Keratinocyte (primary cell): ENCODE results near the gene FAM221B. TPM values are rescaled to one million over a fixed set of nuclear protein-coding genes. Genes with fewer than 3 reads are reported as not detected.

ENCODE experiments used
- DNase-seq: peaks from one replicate; pipeline ENCODE4 v3.0.0-alpha.2; 2011; ENCODE audit warnings: low read depth, missing footprints, low spot score
- FAIRE-seq: peaks from 2 replicates; lab custom pipeline; 2011; peaks lifted over from hg19 to GRCh38; lab: Jason Lieb, UNC
- H2AFZ ChIP-seq: 2 replicates; pipeline ENCODE4 v1.6.0; 2012; ENCODE audit warnings: low read length, control low read depth, inconsistent platforms; ENCODE audit not compliant: control insufficient read depth
- H3K27ac ChIP-seq: 2 replicates; pipeline ENCODE4 v1.5.1; 2011; ENCODE audit warnings: low read length; ENCODE audit not compliant: control insufficient read depth, insufficient read depth
- H3K27me3 ChIP-seq: 3 replicates; pipeline ENCODE4 v1.6.0; 2011; ENCODE audit warnings: low read length; ENCODE audit not compliant: control insufficient read depth, insufficient read depth; ENCODE audit errors: extremely low read depth
- H3K36me3 ChIP-seq, 2 experiments: 2 replicates in 1 of 2; 3 replicates in 1 of 2; pipeline ENCODE4 v1.5.1; 2011; ENCODE audit warnings: low read length in 2 of 2, mild to moderate bottlenecking in 1 of 2; ENCODE audit not compliant: control insufficient read depth in 2 of 2, insufficient read depth in 2 of 2; ENCODE audit errors: extremely low read depth in 1 of 2
- H3K4me1 ChIP-seq: 3 replicates; pipeline ENCODE4 v1.5.1; 2011; ENCODE audit warnings: low read length; ENCODE audit not compliant: control insufficient read depth, insufficient read depth; ENCODE audit errors: extremely low read depth
- H3K4me2 ChIP-seq: 3 replicates; pipeline ENCODE4 v1.6.0; 2011; ENCODE audit warnings: low read depth, low read length; ENCODE audit not compliant: control insufficient read depth, insufficient read depth; ENCODE audit errors: extremely low read depth
- H3K4me3 ChIP-seq, 3 experiments: fragments of 200-600 bp in 1 of 3; sonication (generic) in 1 of 3; 2 replicates in 2 of 3; 3 replicates in 1 of 3; pipeline ENCODE4 v1.5.1; 2011 to 2016; ENCODE audit warnings: low read length in 3 of 3, mild to moderate bottlenecking in 3 of 3, control low read depth in 2 of 3, inconsistent platforms in 1 of 3, low read depth in 1 of 3, mixed read lengths in 1 of 3, mixed run types in 1 of 3, moderate library complexity in 1 of 3; ENCODE audit not compliant: control insufficient read depth in 2 of 3, insufficient read depth in 2 of 3; ENCODE audit errors: extremely low read depth in 1 of 3
- H3K79me2 ChIP-seq: 2 replicates; pipeline ENCODE4 v1.6.0; 2012; ENCODE audit warnings: low read length; ENCODE audit not compliant: control insufficient read depth, insufficient read depth
- H3K9ac ChIP-seq: 3 replicates; pipeline ENCODE4 v1.6.0; 2011; ENCODE audit warnings: low read length; ENCODE audit not compliant: control insufficient read depth, insufficient read depth; ENCODE audit errors: extremely low read depth
- H3K9me1 ChIP-seq: 3 replicates; pipeline ENCODE4 v1.6.0; 2011; ENCODE audit warnings: low read length; ENCODE audit not compliant: control insufficient read depth, insufficient read depth; ENCODE audit errors: extremely low read depth
- H3K9me3 ChIP-seq: 2 replicates; pipeline ENCODE4 v1.5.1; 2012; ENCODE audit warnings: low read depth, low read length; ENCODE audit not compliant: control insufficient read depth
- H4K20me1 ChIP-seq: 3 replicates; pipeline ENCODE4 v1.6.0; 2011; ENCODE audit warnings: low read length; ENCODE audit not compliant: control insufficient read depth, insufficient read depth; ENCODE audit errors: extremely low read depth
- EZH2 ChIP-seq: IDR thresholded peaks from one replicate; pipeline ENCODE4 v1.6.1; 2012; ENCODE audit warnings: inconsistent platforms, mild to moderate bottlenecking, low read length, moderate library complexity
- dilution Hi-C: fragments of 300-500 bp; cut with MboI; formaldehyde crosslinking; loops from one replicate; pipeline ENCODE4 v1.7.0; 2020; ENCODE audit warnings: low sequenced_read_pairs; ENCODE audit not compliant: extremely low pct_ligation_motif_present
- polyA plus RNA-seq, 5 experiments: library from polyadenylated mRNA; depleted of rRNA in 3 of 5; stranded (reverse) in 3 of 5; stranded (forward) in 1 of 5; unstranded in 1 of 5; fragments of >200 nt; gene quantifications; 1 replicate in 1 of 5; 2 replicates in 3 of 5; 3 replicates in 1 of 5; pipeline versions ENCODE4 v1.2.1 to v1.2.3, GENCODE V29; 2011 to 2012; ENCODE audit warnings: missing spikeins in 2 of 5, low read depth in 1 of 5, low replicate concordance in 1 of 5
- TF ChIP-seq, protein P1 (sequence below), 3 experiments: IDR thresholded peaks in 1 of 3; conservative IDR thresholded peaks in 1 of 3; optimal IDR thresholded peaks in 1 of 3; 2 replicates in 2 of 3; 3 replicates in 1 of 3; pipeline versions ENCODE3 to v1.5.1; 2011; ENCODE audit warnings: low read length in 3 of 3, mild to moderate bottlenecking in 3 of 3, moderate library complexity in 2 of 3, control low read depth in 1 of 3, inconsistent platforms in 1 of 3; ENCODE audit not compliant: insufficient read depth in 2 of 3; ENCODE audit errors: extremely low read depth in 1 of 3

The FAM221B gene
- polyA plus RNA-seq, 1 donor (not counting 4 experiments of a cell fraction or from before 2014, with no cell fraction given): not detected

DNA sequence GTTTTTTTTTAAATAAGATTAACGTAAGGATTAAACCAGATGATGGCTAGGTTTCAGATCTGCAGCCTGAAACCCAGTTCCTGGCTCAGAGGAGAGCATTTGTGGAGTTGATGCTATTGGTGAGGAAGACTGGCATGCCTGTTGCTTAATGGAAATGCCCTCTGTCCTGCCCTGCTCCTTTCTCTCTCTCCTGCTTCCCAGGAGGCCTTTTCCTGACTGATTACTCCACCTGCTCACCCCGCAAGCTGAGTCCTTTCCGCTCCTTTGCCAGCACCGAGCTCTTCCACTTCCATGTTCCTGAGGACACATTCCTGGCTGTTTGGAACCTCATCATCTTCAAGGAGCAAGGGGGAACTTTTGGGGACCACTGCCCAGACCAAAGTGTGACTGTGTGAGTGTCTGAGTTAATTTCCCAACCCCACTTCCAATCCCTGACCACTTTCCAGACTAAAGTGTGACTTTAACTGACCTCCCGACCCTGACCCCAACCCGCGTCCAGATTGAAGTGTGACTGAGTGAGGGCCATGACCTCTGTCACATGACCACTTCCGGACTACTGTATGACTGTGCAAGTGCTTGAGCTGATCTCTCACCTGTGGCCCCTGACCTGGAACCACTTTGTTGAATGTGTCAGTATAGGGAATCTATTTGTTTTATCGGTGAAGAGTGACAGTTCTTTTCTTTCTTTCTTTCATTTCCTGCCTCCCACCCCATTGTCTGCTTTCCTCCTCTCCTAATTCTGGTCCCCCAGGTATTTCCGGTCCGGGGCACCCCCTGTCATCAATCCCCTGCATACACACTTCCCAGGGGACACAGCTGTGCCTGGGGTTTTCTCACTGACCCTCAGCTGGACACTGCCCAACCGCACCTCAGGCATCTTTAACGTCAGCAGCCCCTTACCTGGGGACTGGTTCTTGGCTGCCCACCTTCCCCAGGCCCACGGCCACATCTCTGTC lies 6.0 kb upstream of the FAM221B start:
- TF ChIP-seq, protein P1, sequence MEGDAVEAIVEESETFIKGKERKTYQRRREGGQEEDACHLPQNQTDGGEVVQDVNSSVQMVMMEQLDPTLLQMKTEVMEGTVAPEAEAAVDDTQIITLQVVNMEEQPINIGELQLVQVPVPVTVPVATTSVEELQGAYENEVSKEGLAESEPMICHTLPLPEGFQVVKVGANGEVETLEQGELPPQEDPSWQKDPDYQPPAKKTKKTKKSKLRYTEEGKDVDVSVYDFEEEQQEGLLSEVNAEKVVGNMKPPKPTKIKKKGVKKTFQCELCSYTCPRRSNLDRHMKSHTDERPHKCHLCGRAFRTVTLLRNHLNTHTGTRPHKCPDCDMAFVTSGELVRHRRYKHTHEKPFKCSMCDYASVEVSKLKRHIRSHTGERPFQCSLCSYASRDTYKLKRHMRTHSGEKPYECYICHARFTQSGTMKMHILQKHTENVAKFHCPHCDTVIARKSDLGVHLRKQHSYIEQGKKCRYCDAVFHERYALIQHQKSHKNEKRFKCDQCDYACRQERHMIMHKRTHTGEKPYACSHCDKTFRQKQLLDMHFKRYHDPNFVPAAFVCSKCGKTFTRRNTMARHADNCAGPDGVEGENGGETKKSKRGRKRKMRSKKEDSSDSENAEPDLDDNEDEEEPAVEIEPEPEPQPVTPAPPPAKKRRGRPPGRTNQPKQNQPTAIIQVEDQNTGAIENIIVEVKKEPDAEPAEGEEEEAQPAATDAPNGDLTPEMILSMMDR (optimal IDR thresholded peaks at IDR 0.05 in 1 of 3, IDR thresholded peaks at IDR 0.05 in 1 of 3, conservative IDR thresholded peaks at IDR 0.05 in 1 of 3; ENCODE audit: extremely low read depth in 1 of 3, insufficient read depth in 2 of 3, low read length in 3 of 3): no peak
- TF ChIP-seq EZH2: no peak
- Histone ChIP-seq H3K4me1 (peaks cover 2% of the 10 kb centered on the region), H4K20me1 (no peaks in the 10 kb centered on the region), H3K9me3 (no peaks in the 10 kb centered on the region), H3K9ac (no peak overlapping the region), H3K9me1 (no peaks in the 10 kb centered on the region), H3K4me3 (no peak overlapping the region), H3K4me2 (no peak overlapping the region), H3K36me3 (no peaks in the 10 kb centered on the region), H2AFZ (no peak overlapping the region), H3K79me2 (no peaks in the 10 kb centered on the region), H3K27ac (no peak overlapping the region), H3K27me3 (no peaks in the 10 kb centered on the region)
- DNase-seq (no peak), FAIRE-seq (no peak)
- dilution Hi-C loops: no loop called here

DNA sequence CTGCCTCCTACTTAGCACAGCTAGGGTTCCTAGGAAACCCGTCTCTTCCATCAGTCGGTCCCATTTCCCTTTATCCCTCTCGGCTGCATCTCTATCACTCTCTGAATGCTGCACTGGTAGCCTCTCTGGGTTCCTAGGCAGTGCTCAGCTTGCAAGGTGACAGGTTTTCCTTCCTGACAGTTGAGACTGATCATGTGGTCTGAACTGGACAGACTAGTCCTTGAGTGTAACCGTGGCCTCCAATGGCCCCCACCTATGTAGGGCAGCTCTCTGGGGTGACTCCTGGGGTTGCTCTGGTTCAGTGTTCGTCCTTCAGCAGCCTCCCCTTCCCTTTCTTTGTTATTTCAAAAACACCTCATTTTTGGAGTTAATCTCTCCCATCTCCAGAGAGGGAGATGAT lies 4.3 kb upstream of the FAM221B start:
- Histone ChIP-seq H2AFZ (no peak overlapping the region), H3K79me2 (no peaks in the 10 kb centered on the region), H4K20me1 (no peaks in the 10 kb centered on the region), H3K9me1 (no peaks in the 10 kb centered on the region), H3K4me2 (no peak overlapping the region), H3K36me3 (no peaks in the 10 kb centered on the region), H3K4me1 (peaks cover 8% of the 10 kb centered on the region), H3K4me3 (no peak overlapping the region), H3K27ac (no peak overlapping the region), H3K9me3 (no peaks in the 10 kb centered on the region), H3K9ac (no peak overlapping the region), H3K27me3 (no peaks in the 10 kb centered on the region)
- dilution Hi-C loops: no loop called here
- DNase-seq: no peak
- FAIRE-seq: no peak
- TF ChIP-seq, protein P1 (optimal IDR thresholded peaks at IDR 0.05 in 1 of 3, IDR thresholded peaks at IDR 0.05 in 1 of 3, conservative IDR thresholded peaks at IDR 0.05 in 1 of 3; ENCODE audit: extremely low read depth in 1 of 3, insufficient read depth in 2 of 3, low read length in 3 of 3): no peak
- TF ChIP-seq EZH2: no peak
